ENCODE results near the gene RABGEF1.
"Not testable (repeated sequence)": the region's sequence is repeated elsewhere in the genome, so short reads cannot be mapped to it uniquely, and the experiment has no call there.

The RABGEF1 gene

DNA sequence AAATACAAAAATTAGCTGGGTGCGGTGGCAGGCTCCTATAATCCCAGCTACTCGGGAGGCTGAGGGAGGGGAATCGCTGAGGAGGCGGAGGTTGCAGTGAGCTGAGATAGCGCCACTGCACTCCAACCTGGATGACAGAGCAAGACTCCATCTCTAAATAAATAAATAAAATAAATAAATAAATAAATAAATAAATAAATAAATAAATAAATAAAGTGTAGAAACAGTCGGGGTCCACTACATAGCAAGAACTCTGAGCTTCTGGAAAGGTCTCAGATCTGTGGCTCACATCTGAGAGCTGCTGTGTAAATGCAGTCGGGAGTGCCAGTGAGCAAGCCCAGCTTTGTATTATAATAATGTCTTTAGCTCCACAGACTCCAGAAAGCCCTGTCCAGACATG lies 76.1 kb downstream of the RABGEF1 start:
- DNase-seq = not testable (repeated sequence)

GRCh38 chr7:66817208-66817795 lies 76.8 kb downstream of the RABGEF1 start:
- not testable (repeated sequence) for DNase-seq

- not testable (repeated sequence) for DNase-seq
These were observed 77.4 kb downstream of the RABGEF1 start for GRCh38 chr7:66817956-66818355.

DNA sequence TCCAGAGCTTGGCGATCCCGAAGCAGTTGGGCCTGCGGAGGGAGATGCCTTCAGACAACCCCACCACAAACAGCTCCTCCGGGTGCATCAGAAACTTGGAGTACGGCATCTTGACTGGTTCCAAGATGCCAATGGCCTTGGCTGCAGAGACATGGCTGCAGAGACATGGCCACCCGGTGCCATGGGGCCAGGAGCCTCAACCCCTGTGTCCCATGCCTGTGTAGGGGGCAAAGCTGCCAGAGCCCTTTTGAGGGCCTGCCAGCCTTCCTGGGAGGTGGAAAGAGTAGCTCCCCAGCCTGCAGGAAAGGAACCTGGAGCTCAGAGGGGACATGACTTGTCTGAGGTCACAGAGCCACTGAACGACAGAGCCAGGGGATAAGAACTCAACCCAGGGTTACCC lies 83.5 kb downstream of the RABGEF1 start:
- DNase-seq = no peak

DNA sequence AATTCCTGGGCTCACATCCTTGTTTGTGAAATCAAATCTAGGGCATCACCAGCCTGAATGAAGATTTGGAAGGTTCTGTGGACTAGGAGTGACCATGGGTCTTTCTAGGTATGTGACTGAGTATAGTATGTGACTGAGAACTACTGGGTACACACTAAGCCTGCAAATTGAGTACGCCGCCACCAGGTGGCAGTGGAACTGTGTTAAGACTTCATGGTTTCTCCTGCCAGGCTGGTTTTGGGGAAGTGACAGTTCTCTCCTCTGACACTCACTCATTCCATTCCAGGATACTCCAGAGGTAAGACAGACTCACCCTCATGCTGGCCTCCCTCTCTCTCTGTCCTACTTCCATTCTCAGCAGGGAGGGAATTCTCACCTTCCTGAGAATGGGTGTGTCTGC lies 85.0 kb downstream of the RABGEF1 start:
- not testable (repeated sequence) for DNase-seq

DNA sequence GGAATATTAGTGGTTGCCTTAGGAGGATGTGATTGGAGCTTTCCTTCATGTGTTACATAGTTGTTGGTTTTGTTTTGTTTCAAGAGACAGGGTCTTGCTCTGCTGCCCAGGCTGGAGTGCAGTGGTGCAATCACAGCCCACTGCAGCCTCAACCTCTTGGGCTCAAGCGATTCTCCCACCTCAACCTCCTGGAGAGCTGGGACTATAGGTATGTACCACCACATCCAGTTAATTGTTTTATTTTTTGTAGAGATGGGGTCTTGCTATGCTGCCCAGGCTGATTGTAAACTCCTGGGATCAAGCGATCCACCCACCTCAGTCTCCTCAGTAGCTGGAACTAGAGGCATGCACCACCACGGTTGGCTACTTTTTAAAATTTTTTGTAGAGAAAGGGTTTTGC lies 86.1 kb downstream of the RABGEF1 start:
- DNase-seq = no peak

- not testable (repeated sequence) for DNase-seq
These were observed 90.4 kb downstream of the RABGEF1 start for GRCh38 chr7:66830976-66831375.

- DNase-seq = no peak
These were observed 92.2 kb downstream of the RABGEF1 start for GRCh38 chr7:66832531-66833351.

DNA sequence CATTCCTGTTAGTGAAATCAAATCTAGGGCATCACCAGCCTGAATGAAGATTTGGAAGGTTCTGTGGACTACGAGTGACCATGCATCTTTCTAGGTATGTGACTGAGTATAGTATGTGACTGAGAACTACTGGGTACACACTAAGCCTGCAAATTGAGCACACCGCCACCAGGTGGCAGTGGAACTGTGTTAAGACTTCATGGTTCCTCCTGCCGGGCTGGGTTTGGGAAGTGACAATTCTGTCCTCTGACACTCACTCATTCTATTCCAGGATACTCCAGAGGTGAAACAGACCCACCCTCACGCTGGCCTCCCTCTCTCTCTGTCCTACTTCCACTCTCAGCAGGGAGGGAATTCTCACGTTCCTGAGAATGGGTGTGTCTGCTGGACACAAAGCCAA lies 96.5 kb downstream of the RABGEF1 start:
- DNase-seq = no peak

DNA sequence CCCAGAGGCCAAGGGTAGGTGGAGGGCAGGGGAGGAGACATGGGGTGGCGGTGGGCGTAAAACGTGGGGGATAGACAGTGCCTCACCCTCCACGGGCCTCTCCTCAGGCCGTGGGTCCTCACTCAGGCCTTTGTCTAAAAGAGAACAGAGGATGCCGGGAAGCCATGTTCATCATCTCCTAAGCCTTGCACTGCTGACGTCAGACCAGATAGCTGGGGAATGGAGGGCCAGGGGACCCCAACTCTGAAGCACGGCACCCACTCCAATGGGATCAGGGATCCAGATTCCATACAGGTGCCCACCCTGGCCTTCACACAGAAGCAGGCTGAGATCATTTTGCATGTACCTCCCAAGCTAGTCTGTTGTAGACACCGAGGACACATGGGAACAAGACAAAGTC lies 97.1 kb downstream of the RABGEF1 start:
- no peak for DNase-seq

DNA sequence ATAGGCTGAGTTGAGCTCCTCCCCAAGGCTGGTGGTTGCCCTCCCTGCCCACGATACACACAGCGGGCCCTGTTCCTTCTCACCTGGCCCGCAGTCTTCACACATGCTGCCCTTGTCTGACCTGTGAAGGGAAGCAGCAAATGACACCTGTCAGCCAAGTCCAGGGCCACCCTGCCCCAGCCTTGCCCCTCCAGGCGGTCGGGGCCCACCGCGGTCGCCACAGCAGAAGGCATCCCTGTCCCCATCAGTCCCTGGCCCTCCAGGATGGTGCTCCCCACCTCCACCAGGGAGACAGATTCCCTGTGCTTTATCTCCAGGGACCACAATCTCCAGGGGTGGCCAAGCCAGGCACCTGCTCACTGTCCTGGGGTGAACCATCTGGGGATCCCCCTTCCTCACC lies 99.3 kb downstream of the RABGEF1 start:
- DNase-seq = no peak

- no peak for DNase-seq
These were observed 99.8 kb downstream of the RABGEF1 start for GRCh38 chr7:66840316-66840715.

- DNase-seq = no peak
These were observed 101.4 kb downstream of the RABGEF1 start for GRCh38 chr7:66841898-66842297.

DNA sequence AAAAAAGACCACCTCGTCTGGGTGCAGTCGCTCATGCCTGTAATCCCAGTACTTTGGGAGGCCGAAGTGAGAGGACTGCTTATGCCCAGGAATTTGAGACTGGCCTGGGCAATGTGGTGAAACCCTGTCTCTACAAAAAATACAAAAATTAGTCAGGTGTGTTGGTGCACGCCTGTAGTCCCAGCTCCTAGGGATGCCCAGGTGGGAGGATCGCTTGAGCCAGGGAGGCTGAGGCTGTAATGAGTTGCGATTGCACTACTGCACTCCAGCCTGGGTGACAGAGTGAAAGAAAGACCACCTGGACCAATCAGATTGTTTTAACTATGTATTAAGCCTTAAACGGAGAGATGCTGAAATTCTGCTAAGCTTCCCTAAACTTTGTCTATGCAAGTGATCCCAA lies 103.0 kb downstream of the RABGEF1 start:
- not testable (repeated sequence) for DNase-seq

GRCh38 chr7:66844552-66845378 lies 104.2 kb downstream of the RABGEF1 start:
- DNase-seq = peak; percentile 100

GRCh38 chr7:66845379-66846095 lies 105.0 kb downstream of the RABGEF1 start:
- peak; percentile 51 for DNase-seq

- DNase-seq = not testable (repeated sequence)
These were observed 105.5 kb downstream of the RABGEF1 start for GRCh38 chr7:66846096-66846445.

GRCh38 chr7:66847523-66847855 lies 107.0 kb downstream of the RABGEF1 start:
- DNase-seq = not testable (repeated sequence)

DNA sequence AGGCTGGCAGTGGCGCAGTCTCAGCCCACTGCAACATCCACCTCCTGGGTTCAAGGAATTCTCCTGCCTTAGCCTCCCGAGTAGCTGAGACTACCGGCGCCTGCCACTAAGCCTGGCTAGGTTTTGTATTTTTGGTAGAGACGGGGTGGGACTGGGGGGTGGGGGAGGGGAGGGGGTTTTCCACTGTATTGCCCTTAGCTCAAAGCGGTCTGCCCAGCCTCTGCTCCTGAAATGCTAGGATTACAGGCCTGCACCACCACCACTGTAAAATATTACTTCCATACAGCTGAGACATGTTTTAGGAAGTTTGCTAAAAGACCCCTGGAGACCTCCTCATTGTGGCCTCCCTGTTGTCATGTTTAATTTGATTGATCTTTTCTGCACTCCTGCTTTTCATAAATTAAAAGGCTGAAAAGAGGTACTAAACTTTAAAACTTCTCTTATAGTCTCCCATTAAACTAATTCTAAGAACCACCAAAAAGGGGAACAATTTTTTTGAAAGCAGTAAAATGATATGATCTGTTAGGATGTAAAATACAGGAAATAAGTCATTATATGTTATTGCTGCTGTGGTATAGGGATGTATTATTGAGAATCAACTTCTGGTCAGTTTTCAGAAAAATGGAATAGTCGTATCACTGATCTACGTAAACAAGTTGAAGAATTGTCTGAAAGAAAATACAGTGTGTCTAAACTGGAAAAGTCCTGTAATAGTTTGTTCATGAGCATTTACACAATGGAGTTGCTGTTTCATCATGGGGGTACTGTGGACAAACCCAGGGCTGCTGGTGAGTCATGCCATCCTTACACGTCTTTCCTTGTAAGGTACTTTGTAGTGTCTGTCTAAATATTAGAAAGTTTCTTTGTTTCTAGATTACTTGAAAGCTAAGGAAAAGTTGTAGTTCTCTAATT lies 107.6 kb downstream of the RABGEF1 start:
- no peak for DNase-seq

GRCh38 chr7:66859339-66859738 lies 118.8 kb downstream of the RABGEF1 start:
- DNase-seq = no peak

- DNase-seq = no peak
These were observed 119.5 kb downstream of the RABGEF1 start for GRCh38 chr7:66859794-66860645.
